ENCODE measurements around the gene AKAP5. TPM values are rescaled to one million over a fixed set of nuclear protein-coding genes. Genes with fewer than 3 reads are reported as not detected.

AKAP5 gene
- total and polyA plus RNA-seq, 2 of the 8 experiments (the other 6 are each of a cell fraction or from before 2014, with no cell fraction given): 0.50 to 3.8 TPM

GRCh38 chr14:64475585-64476273 lies 10.4 kb downstream of the AKAP5 start:
- H2BK120ac ChIP-seq (replicated peaks; ENCODE audit: low read depth, low read length): no peak overlapping the region
- no peaks in the 10 kb centered on the region for H3K27me3 ChIP-seq (replicated peaks in 1 of 4; ENCODE audit: control insufficient read depth in 3 of 4, extremely low read depth in 1 of 4, insufficient read depth in 3 of 4, low read length in 3 of 4)
- H2AK5ac ChIP-seq (ENCODE audit: low read depth, low read length): peak overlapping the region; percentile 14; the same call in 1 of the 2 replicates
- no peak for FAIRE-seq
- no peak overlapping the region for H3K18ac ChIP-seq (ENCODE audit: extremely low read depth, low read length)
- no peak for DNase-seq (ENCODE audit: low read depth in 1 of 2, low spot score in 2 of 2)
- H3K4me1 ChIP-seq (replicated peaks in 1 of 4; ENCODE audit: control insufficient read depth in 3 of 4, insufficient read depth in 4 of 4, low read length in 3 of 4): no peaks in the 10 kb centered on the region
- H3K4ac ChIP-seq (replicated peaks; ENCODE audit: insufficient read length, low read depth, low read length): no peak overlapping the region
- H3K9ac ChIP-seq (replicated peaks in 1 of 4; ENCODE audit: extremely low read depth in 1 of 4, low read depth in 3 of 4, low read length in 3 of 4): no peak overlapping the region
- ChIA-PET POLR2A (ENCODE audit: partially characterized antibody) (interaction anchor here (0.9 to 1.3 kb wide), 5 partner anchors 10 to 132 kb away, joined by 3 to 7 read pairs (median 3); partner anchors contain the start of genes AKAP5, HSPA2 and ZBTB1), CTCF (ENCODE audit: partially characterized antibody) (interaction anchor here (0.6 to 1.5 kb wide), 6 partner anchors 9 to 132 kb away, joined by 3 to 5 read pairs (median 4); no protein-coding TSS in a partner anchor)
- H3K23ac ChIP-seq (ENCODE audit: insufficient read length): no peak overlapping the region
- H2BK5ac ChIP-seq (ENCODE audit: low read depth, low read length): no peak overlapping the region
- H4K5ac ChIP-seq (ENCODE audit: insufficient read length, low read depth, low read length): no peak overlapping the region
- no peak overlapping the region for H3K4me3 ChIP-seq (ENCODE audit: extremely low read depth in 1 of 4, insufficient read depth in 2 of 4, low read depth in 3 of 4, low read length in 4 of 4)
- no peaks in the 10 kb centered on the region for H3K79me1 ChIP-seq (ENCODE audit: low read depth, low read length)
- H2BK20ac ChIP-seq (ENCODE audit: low read length): no peak overlapping the region
- H3K56ac ChIP-seq (replicated peaks; ENCODE audit: insufficient read length, low read depth, low read length): no peak overlapping the region
- H3K23me2 ChIP-seq (ENCODE audit: low read depth, low read length): no peaks in the 10 kb centered on the region
- H4K91ac ChIP-seq (replicated peaks; ENCODE audit: insufficient read length, low read length): no peak overlapping the region
- no peak overlapping the region for H3K27ac ChIP-seq (ENCODE audit: low read depth, low read length)
- peaks cover 2 to 3% of the 10 kb centered on the region in 2 experiments for H4K20me1 ChIP-seq (replicated peaks in 1 of 2; ENCODE audit: control insufficient read depth in 1 of 2, insufficient read depth in 2 of 2, low read length in 2 of 2)
- H3K14ac ChIP-seq (ENCODE audit: insufficient read length): no peak overlapping the region
- H2AFZ ChIP-seq (ENCODE audit: low read length): no peak overlapping the region
- H2BK12ac ChIP-seq (ENCODE audit: low read depth, low read length): no peak overlapping the region
- no peak overlapping the region for H4K8ac ChIP-seq (ENCODE audit: extremely low read depth, insufficient read depth, low read length)
- WGBS, 2 experiments (ENCODE audit: extremely low coverage in 1 of 2, insufficient coverage in 1 of 2, insufficient read length in 1 of 2, insufficient replicate concordance in 2 of 2, low coverage in 1 of 2, low lambda C conversion rate in 2 of 2, missing lambda C conversion rate in 1 of 2): 93% methylated on average over 8 of the region's 8 CpGs; no CpG with 5 or more reads in 1 of the 2 experiments
- H3K79me2 ChIP-seq (ENCODE audit: control insufficient read depth in 1 of 2, insufficient read depth in 2 of 2, low read length in 2 of 2): no peaks in the 10 kb centered on the region
- no peak overlapping the region for H3K4me2 ChIP-seq (ENCODE audit: insufficient read depth in 1 of 2, low read depth in 2 of 2, low read length in 2 of 2)
- H2BK15ac ChIP-seq (ENCODE audit: low read length): no peak overlapping the region
- H3K36me3 ChIP-seq (ENCODE audit: control insufficient read depth in 2 of 4, insufficient read depth in 4 of 4, low read length in 3 of 4): no peaks in the 10 kb centered on the region
- H3K9me3 ChIP-seq (ENCODE audit: insufficient read depth in 2 of 2, low read depth in 1 of 2, low read length in 1 of 2): no peaks in the 10 kb centered on the region
- TF ChIP-seq ATF2 (IDR thresholded peaks at IDR 0.05; ENCODE audit: low read length) (no peak), MAX (IDR thresholded peaks at IDR 0.05) (no peak), CHD1 (IDR thresholded peaks at IDR 0.05; ENCODE audit: low read depth, low read length) (no peak), ZNF274 (IDR thresholded peaks at IDR 0.05; ENCODE audit: borderline replicate concordance, extremely low read depth, low read length) (no peak), NANOG (IDR thresholded peaks at IDR 0.05; ENCODE audit: insufficient read depth, low read depth, low read length, poor library complexity, severe bottlenecking) (no peak), KDM1A (IDR thresholded peaks at IDR 0.05; ENCODE audit: borderline replicate concordance, low read length) (no peak), NRF1 (IDR thresholded peaks at IDR 0.05; ENCODE audit: low read depth, low read length) (no peak), MAFK (IDR thresholded peaks at IDR 0.05; ENCODE audit: low read depth, low read length) (no peak), USF2 (IDR thresholded peaks at IDR 0.05; ENCODE audit: low read length) (no peak)
